ENCODE data around the gene MED7.
A peak's percentile ranks its signal among the peaks of the same experiment; 100 is the strongest.

MED7 gene

DNA sequence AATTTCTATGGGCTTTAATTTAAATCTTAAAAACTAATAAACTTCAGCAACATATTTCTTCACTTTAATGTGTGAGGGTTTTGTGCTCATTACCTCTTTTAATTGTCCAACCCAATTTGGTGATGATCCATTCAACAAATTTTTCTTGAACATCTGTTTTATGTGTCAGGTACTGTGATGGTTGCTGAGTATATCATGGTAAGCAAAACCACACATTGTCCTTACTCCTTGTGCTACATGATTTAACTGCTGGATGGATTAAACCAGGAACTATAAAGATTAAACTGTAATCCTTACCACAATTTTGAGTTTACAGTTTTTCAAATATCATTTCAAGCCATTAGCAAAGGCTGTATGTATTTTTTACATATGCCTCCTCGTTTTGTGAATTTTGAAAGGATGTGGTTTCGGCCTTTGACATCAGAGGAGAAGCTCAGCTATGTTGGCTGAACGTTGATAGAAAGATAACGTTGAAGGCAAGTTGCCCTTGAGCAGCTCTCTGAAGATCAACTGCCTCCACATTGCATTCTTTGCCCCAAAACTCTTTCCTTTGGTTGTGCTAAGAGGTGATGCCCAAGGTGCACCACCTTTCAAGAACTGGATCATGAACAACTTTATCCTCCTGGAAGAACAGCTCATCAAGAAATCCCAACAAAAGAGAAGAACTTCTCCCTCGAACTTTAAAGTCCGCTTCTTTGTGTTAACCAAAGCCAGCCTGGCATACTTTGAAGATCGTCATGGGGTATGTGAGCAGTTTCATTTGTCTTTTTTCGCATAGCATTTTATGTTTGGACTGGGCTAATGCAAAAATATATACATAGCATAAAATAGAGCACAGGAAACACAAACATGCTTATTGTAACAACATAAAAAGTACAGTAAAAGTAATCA, 38.0 kb upstream of the MED7 start, which contains the start of gene ITK:
ITK (plus strand) TSS at position 467 of the 891 bp plus-strand sequence; CDS start at position 605, 138 bp downstream.
- TF ChIP-seq Cebpa-rat (IDR thresholded peaks at IDR 0.05) = no peak
- no peak within 1 kb of the TSS for H3K4me3 ChIP-seq
- no peaks in the 10 kb centered on the region for H4K20me1 ChIP-seq
- H3K4me1 ChIP-seq = 0 out of 20 replicates have a peak, but pooled peaks cover 0 to 6% (median 0%) of the 10 kb centered on the region in 10 experiments
- H3K9me3 ChIP-seq (replicated peaks in 1 of 11) = peaks cover 0 to 13% (median 8%) of the 10 kb centered on the region in 11 experiments; a peak in 13 of 22 replicates
- H3K27me3 ChIP-seq = no peaks in the 10 kb centered on the region
- no peak within 1 kb of the TSS for H3K27ac ChIP-seq
- no peak within 1 kb of the TSS for H3K4me2 ChIP-seq
- H3K36me3 ChIP-seq = no peaks in the 10 kb centered on the region
- H3K9ac ChIP-seq = no peak within 1 kb of the TSS

DNA sequence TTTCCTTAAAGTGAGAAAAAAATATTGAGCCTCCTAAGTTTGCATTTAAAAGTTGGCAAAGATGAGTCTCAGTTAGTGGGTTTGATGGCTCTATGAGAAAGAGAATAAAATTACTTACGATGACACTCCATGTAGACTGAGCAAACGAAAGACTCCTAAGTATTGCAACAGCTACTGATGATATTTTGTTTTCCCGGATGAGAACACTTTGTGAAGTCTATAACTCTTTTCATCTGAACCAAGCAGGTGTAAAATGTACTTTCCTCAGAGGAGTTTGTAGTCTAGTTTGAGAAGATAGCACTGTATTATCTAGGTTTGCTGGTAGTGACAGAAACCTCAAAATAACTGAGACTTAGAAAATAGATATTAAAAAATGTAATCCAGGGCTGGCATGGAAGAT, 36.3 kb upstream of the MED7 start:
- Histone ChIP-seq H3K27me3 (no peaks in the 10 kb centered on the region), H3K9ac (no peak overlapping the region), H4K20me1 (no peaks in the 10 kb centered on the region), H3K4me1 (peaks cover 0 to 6% (median 0%) of the 10 kb centered on the region in 10 experiments; a peak in 4 of 20 replicates), H3K4me2 (no peak overlapping the region), H3K4me3 (no peak overlapping the region), H3K27ac (no peak overlapping the region), H3K9me3 (replicated peaks in 1 of 11) (peaks cover 0 to 25% (median 20%) of the 10 kb centered on the region in 11 experiments; a peak in 14 of 22 replicates), H3K36me3 (no peaks in the 10 kb centered on the region)
- no peak for TF ChIP-seq Cebpa-rat (IDR thresholded peaks at IDR 0.05)

DNA sequence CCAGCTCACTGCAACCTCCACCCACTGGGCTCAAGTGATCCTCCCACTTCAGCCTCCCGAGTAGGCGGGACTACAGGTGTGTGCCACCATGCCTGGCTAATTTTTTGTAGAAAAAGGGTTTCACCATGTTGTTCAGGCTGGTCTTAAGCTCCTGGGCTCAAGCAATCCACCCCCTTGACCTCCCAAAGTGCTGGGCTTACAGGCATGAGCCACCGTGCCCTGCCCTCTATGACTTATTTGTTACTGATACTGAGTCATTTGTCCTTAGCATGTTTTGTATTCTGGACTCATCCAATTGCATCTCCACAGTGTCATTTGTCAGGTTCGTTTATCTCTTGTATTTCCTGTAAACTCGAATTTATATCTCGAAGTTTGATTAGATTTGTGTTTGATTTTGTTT, 35.3 kb upstream of the MED7 start:
- H3K27ac ChIP-seq = no peak overlapping the region
- H3K4me3 ChIP-seq = no peak overlapping the region
- no peak overlapping the region for H3K9ac ChIP-seq
- H3K4me1 ChIP-seq = peaks cover 3 to 14% (median 5%) of the 10 kb centered on the region in 10 experiments
- no peak for TF ChIP-seq Cebpa-rat (IDR thresholded peaks at IDR 0.05)
- H3K4me2 ChIP-seq = no peak overlapping the region; a peak in 1 of 22 replicates
- H4K20me1 ChIP-seq = no peaks in the 10 kb centered on the region
- H3K27me3 ChIP-seq = no peaks in the 10 kb centered on the region
- peaks cover 0 to 25% (median 20%) of the 10 kb centered on the region in 11 experiments; a peak in 14 of 22 replicates for H3K9me3 ChIP-seq (replicated peaks in 1 of 11)
- no peaks in the 10 kb centered on the region for H3K36me3 ChIP-seq

DNA sequence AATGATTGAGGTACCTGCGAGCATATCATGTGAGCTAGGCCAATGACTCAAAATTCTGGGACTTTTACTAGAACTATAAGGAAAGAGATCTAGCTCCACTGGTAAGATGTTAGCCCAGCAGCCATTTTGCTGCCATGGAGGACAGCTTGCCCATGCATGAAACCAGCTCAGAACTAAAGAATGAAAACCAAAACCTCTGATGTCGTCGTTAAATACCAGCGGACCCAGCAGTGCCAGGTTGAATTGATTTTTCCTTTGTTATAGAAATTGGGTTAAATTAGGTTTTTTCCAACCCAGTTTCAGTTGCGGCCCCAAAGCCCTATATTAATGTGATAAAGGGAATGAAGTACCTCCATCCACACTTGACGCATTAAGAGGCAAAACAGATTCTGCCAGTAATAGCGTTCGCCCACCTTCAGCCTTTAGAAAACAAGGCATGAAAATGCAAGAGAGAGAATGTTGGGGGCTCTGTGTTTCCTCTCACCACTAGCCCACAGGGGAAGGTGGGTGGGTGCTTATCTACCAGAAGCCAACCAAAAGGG, 32.5 kb upstream of the MED7 start:
- Histone ChIP-seq H3K4me2 (no peak overlapping the region), H3K4me1 (peaks cover 16 to 40% (median 24%) of the 10 kb centered on the region in 10 experiments), H3K9me3 (replicated peaks in 1 of 11) (peaks cover 11 to 40% (median 31%) of the 10 kb centered on the region in 11 experiments), H3K4me3 (no peak overlapping the region), H3K27me3 (no peaks in the 10 kb centered on the region), H3K27ac (no peak overlapping the region), H4K20me1 (no peaks in the 10 kb centered on the region), H3K9ac (no peak overlapping the region), H3K36me3 (peaks cover 0 to 8% (median 0%) of the 10 kb centered on the region in 11 experiments; a peak in 2 of 22 replicates)
- TF ChIP-seq Cebpa-rat (IDR thresholded peaks at IDR 0.05) = no peak

DNA sequence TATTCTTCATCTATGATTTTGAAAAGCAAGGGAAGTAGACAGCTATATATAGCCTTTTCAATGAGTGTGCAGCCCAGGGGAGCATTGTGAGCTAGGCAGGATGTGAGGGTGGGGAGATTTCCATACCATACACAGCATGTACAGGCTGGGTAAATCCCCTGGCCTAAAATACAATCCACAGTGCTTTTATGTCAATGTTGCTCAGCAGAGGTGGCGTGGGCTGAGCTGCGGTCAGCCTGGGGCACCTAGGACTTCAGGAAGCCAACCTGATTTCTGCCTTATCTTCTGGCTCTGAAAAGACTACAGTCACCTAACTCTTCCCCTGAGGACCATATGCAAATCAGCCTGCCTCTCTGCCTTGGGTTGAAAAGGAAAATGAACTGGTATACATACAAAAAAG, 29.7 kb upstream of the MED7 start:
- Histone ChIP-seq H3K9me3 (replicated peaks in 1 of 11) (peaks cover 16 to 59% (median 49%) of the 10 kb centered on the region in 11 experiments), H3K4me2 (peak overlapping the region; percentile 63 to 87 (median 80)), H3K36me3 (peaks cover 0 to 14% (median 0%) of the 10 kb centered on the region in 11 experiments; a peak in 2 of 22 replicates), H3K4me1 (peaks cover 17 to 58% (median 33%) of the 10 kb centered on the region in 10 experiments), H4K20me1 (no peaks in the 10 kb centered on the region), H3K9ac (peak overlapping the region; percentile 1 to 71 (median 30); a peak in 17 of 22 replicates), H3K4me3 (peak overlapping the region in 6 of 10 experiments; percentile 3 to 48 (median 23); a peak in 7 of 20 replicates), H3K27ac (peak overlapping the region in 9 of 11 experiments; percentile 39 to 81 (median 64); a peak in 18 of 22 replicates), H3K27me3 (no peaks in the 10 kb centered on the region)
- peak in 1 of 11 experiments; percentile 16; a peak in 1 of 22 replicates for TF ChIP-seq Cebpa-rat (IDR thresholded peaks at IDR 0.05)

DNA sequence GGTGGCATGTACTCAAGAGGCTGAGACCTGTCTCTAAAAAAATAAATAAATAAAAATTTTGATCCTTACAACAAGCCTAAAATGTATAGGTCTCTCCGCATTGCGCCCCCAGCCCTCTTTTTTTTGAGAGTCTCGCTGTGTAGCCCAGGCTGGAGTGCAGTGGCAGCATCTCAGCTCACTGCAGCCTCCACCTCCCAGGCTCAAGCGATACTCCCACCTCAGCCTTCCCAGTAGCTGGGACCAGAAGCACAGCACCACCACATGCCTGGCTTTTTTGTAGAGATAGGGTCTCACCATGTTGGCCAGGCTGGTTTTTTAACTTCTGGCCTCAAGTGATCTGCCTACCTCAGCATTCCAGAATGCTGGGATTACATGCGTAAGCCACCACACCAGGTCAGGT, 25.6 kb upstream of the MED7 start:
- TF ChIP-seq Cebpa-rat (IDR thresholded peaks at IDR 0.05) = no peak
- no peak overlapping the region for H3K9ac ChIP-seq
- peaks cover 16 to 70% (median 48%) of the 10 kb centered on the region in 10 experiments for H3K4me1 ChIP-seq
- H3K27ac ChIP-seq = peak overlapping the region in 4 of 11 experiments; percentile 7 to 46 (median 24); a peak in 3 of 22 replicates
- no peaks in the 10 kb centered on the region for H4K20me1 ChIP-seq
- peaks cover 16 to 48% (median 37%) of the 10 kb centered on the region in 11 experiments for H3K9me3 ChIP-seq (replicated peaks in 1 of 11)
- H3K27me3 ChIP-seq = no peaks in the 10 kb centered on the region
- H3K4me2 ChIP-seq = peak overlapping the region in 7 of 11 experiments; percentile 17 to 84 (median 66); a peak in 11 of 22 replicates
- H3K36me3 ChIP-seq = peaks cover 0 to 14% (median 0%) of the 10 kb centered on the region in 11 experiments; a peak in 2 of 22 replicates
- H3K4me3 ChIP-seq = peak overlapping the region in 1 of 10 experiments; percentile 7; a peak in 1 of 20 replicates

DNA sequence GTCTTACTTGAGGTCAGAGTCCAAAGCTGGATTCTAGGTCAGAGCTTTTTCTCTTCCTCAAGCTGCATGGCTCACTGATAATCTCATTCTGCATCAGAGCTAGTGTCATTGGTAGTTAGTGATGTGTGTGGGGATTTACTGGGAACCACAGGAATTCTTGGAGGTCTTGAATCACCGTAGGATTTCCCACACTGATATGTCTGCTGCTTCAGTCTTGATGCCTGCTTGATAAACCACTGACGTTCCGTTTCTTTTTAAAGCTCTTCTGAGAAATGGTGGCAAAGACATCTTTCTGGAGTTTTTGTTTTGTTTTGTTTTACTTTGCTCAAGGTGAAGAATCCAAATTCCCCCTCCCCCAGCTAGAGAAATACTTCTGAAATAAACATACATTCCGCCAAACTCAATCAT, 24.6 kb upstream of the MED7 start:
- Histone ChIP-seq H3K27me3 (no peaks in the 10 kb centered on the region), H3K4me1 (peaks cover 6 to 59% (median 37%) of the 10 kb centered on the region in 10 experiments), H3K27ac (peak overlapping the region in 5 of 11 experiments; percentile 17 to 69 (median 45); a peak in 8 of 22 replicates), H3K9me3 (replicated peaks in 1 of 11) (peaks cover 16 to 59% (median 37%) of the 10 kb centered on the region in 11 experiments), H3K4me2 (peak overlapping the region in 10 of 11 experiments; percentile 5 to 84 (median 54); a peak in 18 of 22 replicates), H3K4me3 (peak overlapping the region in 2 of 10 experiments; percentile 9 to 22; a peak in 2 of 20 replicates), H3K9ac (peak overlapping the region in 4 of 11 experiments; percentile 30 to 62 (median 44); a peak in 6 of 22 replicates), H3K36me3 (peaks cover 0 to 14% (median 0%) of the 10 kb centered on the region in 11 experiments; a peak in 2 of 22 replicates), H4K20me1 (no peaks in the 10 kb centered on the region)
- TF ChIP-seq Cebpa-rat (IDR thresholded peaks at IDR 0.05) = no peak

Measured in BLaER1 treated with 17β-estradiol and CSF1 and Interleukin-3, amounts not matched to agents 10 nM and 100 nM (cell line).